Endometrial microvascular endothelial cells (primary cell): ENCODE measurements around the gene ST3GAL3. TPM values are rescaled to one million over a fixed set of nuclear protein-coding genes. Genes with fewer than 3 reads are reported as not detected.

Experiments used
- in situ Hi-C: cut with HindIII; loops from 2 replicates; pipeline ENCODE4 v1.10.0; 2017; ENCODE audit warnings: low sequenced_read_pairs, low pct_unique_long_range_greater_than_20kb; ENCODE audit errors: inconsistent ontology term
- total RNA-seq: library from RNA; depleted of rRNA; stranded (reverse); fragments of >200 nt; gene quantifications from one replicate; pipeline ENCODE4 v1.2.3, GENCODE V29; 2015; ENCODE audit errors: inconsistent ontology term

Gene ST3GAL3
- total RNA-seq, 1 donor from 2014 or later = 9.0 TPM

DNA sequence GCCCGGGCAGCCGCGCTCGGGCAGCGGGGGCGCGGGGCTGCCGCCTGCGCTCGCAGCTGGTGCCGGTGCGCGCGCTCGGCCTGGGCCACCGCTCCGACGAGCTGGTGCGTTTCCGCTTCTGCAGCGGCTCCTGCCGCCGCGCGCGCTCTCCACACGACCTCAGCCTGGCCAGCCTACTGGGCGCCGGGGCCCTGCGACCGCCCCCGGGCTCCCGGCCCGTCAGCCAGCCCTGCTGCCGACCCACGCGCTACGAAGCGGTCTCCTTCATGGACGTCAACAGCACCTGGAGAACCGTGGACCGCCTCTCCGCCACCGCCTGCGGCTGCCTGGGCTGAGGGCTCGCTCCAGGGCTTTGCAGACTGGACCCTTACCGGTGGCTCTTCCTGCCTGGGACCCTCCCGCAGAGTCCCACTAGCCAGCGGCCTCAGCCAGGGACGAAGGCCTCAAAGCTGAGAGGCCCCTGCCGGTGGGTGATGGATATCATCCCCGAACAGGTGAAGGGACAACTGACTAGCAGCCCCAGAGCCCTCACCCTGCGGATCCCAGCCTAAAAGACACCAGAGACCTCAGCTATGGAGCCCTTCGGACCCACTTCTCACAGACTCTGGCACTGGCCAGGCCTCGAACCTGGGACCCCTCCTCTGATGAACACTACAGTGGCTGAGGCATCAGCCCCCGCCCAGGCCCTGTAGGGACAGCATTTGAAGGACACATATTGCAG, 229.3 kb downstream of the ST3GAL3 start:
- in situ Hi-C loops = loop anchor here (10.0 to 25.0 kb wide), 2 partner anchors 99 to 172 kb away; no protein-coding TSS in a partner anchor

- in situ Hi-C loops = loop anchor here (10.0 to 25.0 kb wide), 2 partner anchors 100 to 173 kb away; no protein-coding TSS in a partner anchor
Measured at GRCh38 chr1:43937179-43937865, 230.0 kb downstream of the ST3GAL3 start.

- in situ Hi-C loops = loop anchor here (10.0 to 25.0 kb wide), 2 partner anchors 101 to 174 kb away; no protein-coding TSS in a partner anchor
Measured at GRCh38 chr1:43938383-43938782, 231.0 kb downstream of the ST3GAL3 start.

GRCh38 chr1:43938892-43939587, 231.7 kb downstream of the ST3GAL3 start:
- in situ Hi-C loops = loop anchor here (10.0 to 25.0 kb wide), 2 partner anchors 102 to 174 kb away; no protein-coding TSS in a partner anchor

DNA sequence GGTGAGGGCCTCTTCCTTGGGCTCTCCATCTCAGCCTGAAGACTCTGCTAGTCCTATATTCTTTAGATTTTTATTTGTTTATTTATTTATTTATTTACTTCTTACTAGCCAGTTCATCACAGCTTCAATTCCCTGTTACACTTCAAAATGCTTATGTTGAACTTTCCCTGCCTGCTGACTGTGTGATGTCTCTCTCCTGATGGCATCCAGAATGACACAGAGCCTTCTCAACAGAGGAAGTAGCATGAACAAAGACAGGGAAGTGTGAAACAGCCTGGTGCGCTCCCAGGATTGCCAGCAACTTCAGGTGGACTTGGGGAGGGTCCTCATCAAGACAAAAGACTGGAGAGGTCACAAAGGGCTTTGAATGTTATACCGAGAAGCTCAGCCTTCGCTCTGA, 235.1 kb downstream of the ST3GAL3 start:
- in situ Hi-C loops = loop anchor here (25.0 kb wide), 1 partner anchor 105 kb away; no protein-coding TSS in a partner anchor

DNA sequence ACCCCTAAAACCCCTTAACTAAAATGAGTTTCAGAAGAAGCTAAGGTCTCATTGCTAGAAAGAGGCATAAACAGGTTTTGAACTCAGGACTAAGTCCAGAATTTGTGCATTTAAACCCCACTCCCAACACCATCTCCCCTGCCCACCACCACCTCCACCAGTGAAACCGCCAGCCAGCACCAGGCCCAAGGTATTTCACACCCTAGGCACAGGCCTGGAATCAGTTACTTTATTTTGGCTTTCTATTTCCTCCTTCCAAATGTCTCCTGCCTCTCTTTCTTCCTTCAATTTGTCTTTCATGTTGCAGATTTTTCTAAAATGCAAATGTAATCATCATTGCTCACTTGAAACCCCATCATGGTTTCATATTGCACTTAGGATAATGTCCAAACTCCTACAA, 237.5 kb downstream of the ST3GAL3 start:
- in situ Hi-C loops = loop anchor here (25.0 kb wide), 1 partner anchor 108 kb away; no protein-coding TSS in a partner anchor

GRCh38 chr1:43945674-43946235, 238.4 kb downstream of the ST3GAL3 start:
- in situ Hi-C loops = loop anchor here (25.0 kb wide), 1 partner anchor 108 kb away; no protein-coding TSS in a partner anchor

GRCh38 chr1:43946236-43947060, 239.1 kb downstream of the ST3GAL3 start, which contains the start of gene IPO13:
Gene IPO13 (plus strand): TSS chr1:43946950. CDS start chr1:43947601, 651 bp downstream.
- in situ Hi-C loops = loop anchor here (25.0 kb wide), 1 partner anchor 109 kb away; no protein-coding TSS in a partner anchor

DNA sequence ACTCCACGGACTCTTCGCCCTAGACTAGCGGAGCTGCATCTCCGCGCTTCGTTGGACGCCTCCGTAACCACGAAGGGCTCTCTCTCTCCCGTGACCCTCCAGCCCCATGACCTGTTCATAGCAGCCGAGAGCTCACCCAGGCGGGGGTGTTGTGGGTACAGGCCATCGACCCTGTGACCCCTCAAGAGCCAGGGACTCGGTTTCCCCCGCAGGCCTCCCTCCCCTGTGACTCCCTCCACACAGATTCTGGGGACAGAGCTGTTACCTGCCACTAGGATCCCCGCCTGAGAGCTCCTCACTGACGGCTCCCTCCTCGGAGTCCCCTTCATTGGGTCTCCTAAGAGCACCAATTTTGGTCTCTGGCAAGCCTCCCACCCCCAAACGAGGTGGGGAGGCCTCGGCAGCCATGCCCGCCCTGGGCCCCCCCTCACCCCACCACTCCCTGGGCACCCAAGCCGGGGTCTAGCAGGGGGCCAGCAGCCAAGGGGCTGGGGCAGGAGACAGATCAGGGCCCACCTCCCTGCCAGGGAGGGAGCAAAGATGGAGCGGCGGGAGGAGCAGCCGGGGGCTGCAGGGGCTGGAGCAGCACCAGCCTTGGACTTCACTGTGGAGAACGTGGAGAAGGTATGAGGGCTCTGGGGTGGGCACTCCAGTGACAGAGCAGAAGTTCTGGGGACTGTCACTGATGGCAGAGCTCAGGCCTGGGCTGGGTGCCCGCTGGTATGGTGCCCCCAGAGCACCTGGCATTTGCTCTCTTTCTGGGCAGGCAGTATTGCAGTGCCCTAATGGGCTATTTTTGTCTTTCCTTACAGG, 239.9 kb downstream of the ST3GAL3 start:
- in situ Hi-C loops = loop anchor here (25.0 kb wide), 1 partner anchor 110 kb away; no protein-coding TSS in a partner anchor

GRCh38 chr1:43947874-43948437, 240.6 kb downstream of the ST3GAL3 start:
- in situ Hi-C loops = loop anchor here (25.0 kb wide), 1 partner anchor 111 kb away; no protein-coding TSS in a partner anchor

DNA sequence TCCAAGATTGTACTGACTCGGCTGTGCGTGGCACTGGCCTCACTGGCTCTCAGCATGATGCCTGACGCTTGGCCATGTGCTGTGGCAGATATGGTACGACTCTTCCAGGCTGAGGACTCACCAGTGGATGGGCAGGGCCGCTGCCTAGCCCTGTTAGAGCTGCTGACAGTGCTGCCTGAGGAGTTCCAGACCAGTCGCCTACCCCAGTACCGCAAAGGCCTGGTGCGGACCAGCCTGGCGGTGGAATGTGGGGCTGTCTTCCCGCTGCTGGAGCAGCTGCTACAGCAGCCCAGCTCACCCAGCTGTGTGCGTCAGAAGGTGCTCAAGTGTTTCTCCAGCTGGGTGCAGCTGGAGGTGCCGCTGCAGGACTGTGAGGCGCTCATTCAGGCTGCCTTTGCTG, 242.3 kb downstream of the ST3GAL3 start:
- in situ Hi-C loops = loop anchor here (25.0 kb wide), 1 partner anchor 112 kb away; no protein-coding TSS in a partner anchor

DNA sequence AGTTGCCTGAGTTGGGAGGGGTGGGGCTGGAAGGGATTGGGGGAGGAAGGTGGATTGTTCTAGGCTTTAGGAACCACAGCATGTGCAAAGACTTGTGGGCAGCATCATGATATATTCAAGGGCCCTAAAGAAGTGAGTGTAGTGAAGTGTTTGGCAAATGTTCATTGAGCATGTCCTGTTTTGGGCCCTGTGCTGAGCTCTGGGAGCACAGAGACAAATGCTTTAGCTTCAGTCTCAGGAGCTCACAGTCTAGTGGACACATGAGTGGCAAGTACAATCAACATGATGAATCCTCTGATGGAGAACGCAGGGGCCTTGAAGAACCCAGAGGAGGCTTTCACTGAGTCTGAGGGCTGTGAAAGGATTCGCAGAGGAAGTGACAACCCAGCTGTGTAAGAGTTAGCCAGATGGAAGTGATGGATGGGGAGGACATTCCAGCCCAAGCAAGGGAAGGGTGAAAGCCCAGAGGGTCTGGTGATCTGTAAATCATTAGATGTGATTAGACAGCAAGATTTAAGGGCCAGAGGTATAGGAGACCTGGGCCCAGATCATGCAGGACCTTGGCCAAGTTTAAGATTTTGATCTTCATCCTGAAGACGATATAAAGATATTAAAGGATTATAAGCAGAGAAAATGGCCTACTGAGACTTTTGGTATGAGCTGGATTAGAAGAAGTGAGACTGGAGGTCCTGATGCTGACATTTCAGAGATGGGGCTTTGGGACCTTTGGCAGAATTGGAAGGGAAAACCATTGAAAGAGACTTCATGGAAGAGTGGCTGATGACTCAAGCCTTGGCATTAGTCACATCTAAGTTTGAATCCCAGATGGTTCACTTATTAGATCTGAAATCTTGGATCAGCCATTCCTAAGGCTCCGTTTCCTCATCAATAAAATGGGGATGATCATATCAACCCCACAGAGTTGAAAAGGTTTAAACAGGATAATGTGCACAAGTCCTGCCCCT, 244.0 kb downstream of the ST3GAL3 start:
- in situ Hi-C loops = no loop called here

DNA sequence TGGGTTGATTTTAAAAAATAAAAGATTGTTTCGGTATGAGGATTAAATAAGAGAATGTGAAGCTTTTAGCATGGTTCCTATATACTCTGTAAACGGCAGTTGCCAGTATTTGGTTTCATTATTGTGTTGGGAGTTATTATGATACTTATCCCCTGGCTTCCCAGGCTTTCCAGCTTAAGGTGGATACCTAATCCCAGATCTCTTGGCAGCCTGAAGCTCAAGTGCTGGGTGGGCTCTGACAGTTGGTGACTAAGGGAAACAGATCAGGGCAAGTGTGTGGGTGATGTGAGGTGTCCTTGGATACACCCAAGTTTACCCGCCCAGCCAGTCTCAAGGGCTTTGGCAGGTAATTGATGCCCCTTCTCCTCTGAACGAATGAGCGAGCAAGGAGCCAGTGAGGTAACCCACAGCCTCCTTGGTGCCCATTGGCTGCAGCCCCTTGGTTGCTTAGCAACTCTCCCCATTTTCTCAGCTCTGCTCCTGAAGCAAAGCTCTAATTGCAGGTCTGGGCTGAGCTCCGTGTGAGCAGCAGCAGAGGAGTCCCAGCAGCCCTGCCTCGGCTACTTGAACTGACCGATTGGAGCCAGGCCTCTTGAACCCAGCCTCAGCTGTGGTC, 245.5 kb downstream of the ST3GAL3 start:
- in situ Hi-C loops = no loop called here

DNA sequence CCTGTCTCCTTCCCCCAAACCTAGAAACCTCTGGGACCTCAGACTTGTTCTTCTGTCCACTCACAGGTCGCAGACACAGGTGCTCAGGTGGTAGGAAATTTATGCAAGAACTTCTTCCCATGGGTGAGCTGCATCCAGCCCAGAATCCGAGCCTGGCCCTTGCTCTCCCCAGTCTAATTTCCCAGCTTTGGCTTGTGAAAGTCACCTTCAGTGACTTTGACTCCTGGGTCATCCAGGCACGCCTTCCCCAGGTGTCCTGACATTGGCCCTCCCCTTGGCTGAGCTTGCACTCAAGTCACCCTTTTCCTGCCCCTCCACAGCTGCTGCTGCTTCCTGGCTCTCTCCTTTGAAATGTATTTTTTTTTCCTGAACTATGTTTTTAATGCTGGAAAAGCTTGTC, 246.0 kb downstream of the ST3GAL3 start:
- in situ Hi-C loops = no loop called here

- in situ Hi-C loops = no loop called here
Measured at GRCh38 chr1:43954036-43954435, 246.7 kb downstream of the ST3GAL3 start.
